GM12878 (cell line): ENCODE results near the gene TSPAN11. TPM values are rescaled to one million over a fixed set of nuclear protein-coding genes. Genes with fewer than 3 reads are reported as not detected.

Source experiments
- ATAC-seq: fragments of 200-7000 bp; cut with Tn5 transposase; 3 replicates; pipeline ENCODE4 v1.9.1; 2020; ENCODE audit warnings: mild to moderate bottlenecking, moderate library complexity
- BruUV-seq: library from RNA; stranded (reverse); fragments of 400-500 nt; replicated peaks from 2 replicates; lab custom pipeline; 2021; lab: Mats Ljungman, UMichigan
- CTCF ChIA-PET: fragments of 300-600 bp; sonication (Branson Sonifier 250); formaldehyde crosslinking; extraction: SDS; loops from one replicate; lab custom pipeline; 2021; ENCODE audit warnings: inconsistent platforms; lab: Yijun Ruan, JAX
- POLR2A ChIA-PET: fragments of 350-600 bp; formaldehyde crosslinking; extraction: SDS; loops from one replicate; lab custom pipeline; 2021; ENCODE audit warnings: inconsistent platforms; lab: Charles Lee
- RAD21 ChIA-PET: fragments of 300-600 bp; sonication (Branson Sonifier 250); formaldehyde crosslinking; loops from one replicate; lab custom pipeline; 2023; ENCODE audit warnings: antibody characterized with exemption; ENCODE audit not compliant: unreplicated experiment; lab: Charles Lee
- SMC1A ChIA-PET: fragments of 300-600 bp; sonication (Branson Sonifier 250); formaldehyde crosslinking; loops from one replicate; lab custom pipeline; 2023; ENCODE audit not compliant: unreplicated experiment, uncharacterized antibody; lab: Charles Lee
- DNase-seq: peaks from one replicate; pipeline ENCODE4 v3.0.0-alpha.2; 2011; ENCODE audit warnings: low read depth, low spot score
- FAIRE-seq: peaks from 3 replicates; lab custom pipeline; 2011; peaks lifted over from hg19 to GRCh38; lab: Jason Lieb, UNC
- H2AFZ ChIP-seq: 2 replicates; pipeline ENCODE4 v1.6.0; 2011; ENCODE audit warnings: low read depth, low read length, control low read depth; ENCODE audit not compliant: control insufficient read depth
- H3K27ac ChIP-seq: 2 replicates; pipeline ENCODE4 v1.5.1; 2011; ENCODE audit warnings: control low read depth; ENCODE audit not compliant: control insufficient read depth, insufficient read depth
- H3K27me3 ChIP-seq, 2 experiments: replicated peaks in 1 of 2; 2 replicates each; pipeline versions ENCODE4 v1.6.0 to v1.6.1; 2011; ENCODE audit warnings: low read length in 1 of 2; ENCODE audit not compliant: control insufficient read depth in 2 of 2, insufficient read depth in 2 of 2
- H3K36me3 ChIP-seq, 2 experiments: 2 replicates each; pipeline ENCODE4 v1.5.1; 2011; ENCODE audit warnings: low read length in 1 of 2; ENCODE audit not compliant: control insufficient read depth in 2 of 2, insufficient read depth in 2 of 2
- H3K4me1 ChIP-seq: 2 replicates; pipeline ENCODE4 v1.6.1; 2011; ENCODE audit warnings: mild to moderate bottlenecking, low read length, moderate library complexity, mixed read lengths; ENCODE audit not compliant: control insufficient read depth, insufficient read depth
- H3K4me2 ChIP-seq: 2 replicates; pipeline ENCODE4 v1.6.0; 2011; ENCODE audit warnings: control low read depth; ENCODE audit not compliant: control insufficient read depth, insufficient read depth
- H3K4me3 ChIP-seq: fragments of 200-600 bp; sonication (generic); 2 replicates; pipeline ENCODE4 v1.5.1; 2016
- H3K79me2 ChIP-seq: 2 replicates; pipeline ENCODE4 v1.6.0; 2011; ENCODE audit warnings: low read length; ENCODE audit not compliant: control insufficient read depth, insufficient read depth
- H3K9ac ChIP-seq: 2 replicates; pipeline ENCODE4 v1.8.0; 2011; ENCODE audit warnings: low read length, control low read depth, mixed read lengths; ENCODE audit not compliant: control insufficient read depth, insufficient read depth
- H3K9me3 ChIP-seq: replicated peaks from 3 replicates; pipeline ENCODE4 v1.5.1; 2011; ENCODE audit warnings: mild to moderate bottlenecking, low read length; ENCODE audit not compliant: control insufficient read depth, insufficient read depth
- H4K20me1 ChIP-seq: 2 replicates; pipeline ENCODE4 v1.6.0; 2011; ENCODE audit not compliant: control insufficient read depth, insufficient read depth
- BACH1 ChIP-seq: fragments of 450-650 bp; IDR thresholded peaks from 2 replicates; pipeline ENCODE4 v1.6.1; 2017; ENCODE audit warnings: mild to moderate bottlenecking, borderline replicate concordance
- BHLHE40 ChIP-seq, 2 experiments: fragments of 450-650 bp in 1 of 2; IDR thresholded peaks; 2 replicates each; pipeline ENCODE4 v1.6.1; 2011 to 2017; ENCODE audit warnings: low read depth in 2 of 2, borderline replicate concordance in 1 of 2, improper control_type of control experiment in 1 of 2, low read length in 1 of 2, mild to moderate bottlenecking in 1 of 2
- GATAD2B ChIP-seq: fragments of 450-650 bp; conservative IDR thresholded peaks from 2 replicates; pipeline ENCODE4 v1.6.1; 2017; ENCODE audit warnings: low read depth, mild to moderate bottlenecking, moderate library complexity
- HSF1 ChIP-seq: fragments of 150-350 bp; IDR thresholded peaks from 2 replicates; pipeline ENCODE4 v1.6.1; 2014; ENCODE audit warnings: mild to moderate bottlenecking, low read depth, low read length
- NFXL1 ChIP-seq: fragments of 450-650 bp; IDR thresholded peaks from 2 replicates; pipeline ENCODE4 v1.6.1; 2017; ENCODE audit warnings: antibody characterized with exemption, mild to moderate bottlenecking, borderline replicate concordance
- NR2F1 ChIP-seq: fragments of 450-650 bp; conservative IDR thresholded peaks from 2 replicates; pipeline ENCODE4 v1.6.1; 2017; ENCODE audit warnings: mild to moderate bottlenecking
- RFX5 ChIP-seq: IDR thresholded peaks from 2 replicates; pipeline ENCODE4 v1.6.1; 2011; ENCODE audit warnings: low read depth, low read length, improper control_type of control experiment
- RUNX3 ChIP-seq: IDR thresholded peaks from 2 replicates; pipeline ENCODE4 v1.6.1; 2012; ENCODE audit warnings: low read length, inconsistent platforms
- SIN3A ChIP-seq: IDR thresholded peaks from 2 replicates; pipeline ENCODE4 v1.6.1; 2012; ENCODE audit warnings: low read depth, low read length, improper control_type of control experiment
- SKIL ChIP-seq: fragments of 450-650 bp; IDR thresholded peaks from 2 replicates; pipeline ENCODE4 v1.6.1; 2017; ENCODE audit warnings: mild to moderate bottlenecking, low read depth, inconsistent platforms; ENCODE audit not compliant: poor library complexity, severe bottlenecking
- TCF12 ChIP-seq: IDR thresholded peaks from 2 replicates; pipeline ENCODE4 v1.6.1; 2011; ENCODE audit warnings: low read depth, mild to moderate bottlenecking, low read length
- YBX1 ChIP-seq: fragments of 450-650 bp; IDR thresholded peaks from 2 replicates; pipeline ENCODE4 v1.6.1; 2016; ENCODE audit warnings: antibody characterized with exemption
- YY1 ChIP-seq: IDR thresholded peaks from 2 replicates; pipeline ENCODE4 v1.6.1; 2011; ENCODE audit warnings: low read depth, mild to moderate bottlenecking, low read length
- ZBTB40 ChIP-seq: fragments of 450-650 bp; IDR thresholded peaks from 2 replicates; pipeline ENCODE4 v1.6.1; 2016; ENCODE audit warnings: mild to moderate bottlenecking, moderate library complexity, borderline replicate concordance
- ZNF24 ChIP-seq: fragments of 450-650 bp; IDR thresholded peaks from 2 replicates; pipeline ENCODE4 v1.6.1; 2017; ENCODE audit warnings: antibody characterized with exemption, mild to moderate bottlenecking
- ZNF274 ChIP-seq: IDR thresholded peaks from one replicate; pipeline ENCODE4 v1.8.0; 2011; ENCODE audit not compliant: insufficient read length, insufficient read depth
- ZZZ3 ChIP-seq: IDR thresholded peaks from 2 replicates; pipeline ENCODE4 v1.6.1; 2011; ENCODE audit warnings: low read depth; ENCODE audit not compliant: control insufficient read depth, insufficient read length
- WGBS: methylation state at CpG from one replicate; pipeline ENCODE4 v1.1.6; 2016; ENCODE audit warnings: low lambda C conversion rate; ENCODE audit not compliant: insufficient replicate concordance, insufficient coverage; ENCODE audit errors: missing lambda C conversion rate; 5-methylcytosine and 5-hydroxymethylcytosine counted together
- in situ Hi-C: fragments of 300-500 bp; cut with MboI; formaldehyde crosslinking; loops from 9 replicates; pipeline ENCODE4 v1.14.3; 2018; ENCODE audit warnings: mixed read lengths
- intact Hi-C: fragments of 100-400 bp; cut with micrococcal nuclease; formaldehyde crosslinking; loops from one replicate; pipeline ENCODE4 v1.14.2; 2022; ENCODE audit not compliant: unreplicated experiment
- polyA plus RNA-seq, 11 experiments: library from polyadenylated mRNA; depleted of rRNA in 4 of 11; unstranded in 6 of 11; stranded (reverse) in 5 of 11; fragments of >200 nt; fragmentation: Nextera tagmentation in 4 of 11; fragmentation: Illumina TruSeq in 1 of 11; extraction: Ambion mirVana in 4 of 11; extraction: Trizol in 1 of 11; gene quantifications; 1 replicate in 1 of 11; 2 replicates in 10 of 11; pipeline versions ENCODE4 v1.2.1 to v1.2.3, GENCODE V29; 2011 to 2016; ENCODE audit warnings: inconsistent platforms in 2 of 11, missing spikeins in 2 of 11, low read depth in 1 of 11
- total RNA-seq, 4 experiments: library from RNA; depleted of rRNA in 3 of 4; stranded (reverse); fragments of >200 nt in 3 of 4; fragmentation: Illumina TruSeq in 1 of 4; extraction: Trizol in 1 of 4; gene quantifications; 2 replicates each; pipeline versions ENCODE4 v1.2.1 to v1.2.3, GENCODE V29; 2013 to 2021

The TSPAN11 gene
- total and polyA plus RNA-seq, 10 of the 15 experiments (the other 5 are each of a cell fraction or from before 2014, with no cell fraction given): under 0.01 to 0.27 (median 0.04) TPM; not detected in 6

GRCh38 chr12:30996255-30996654 is 69.7 kb downstream of the TSPAN11 start:
- no peak for ATAC-seq
- intact Hi-C loops (no loop called here), in situ Hi-C loops (loop anchor here (10.0 kb wide), 1 partner anchor 151 kb away; no protein-coding TSS in a partner anchor)
- H3K9me3 ChIP-seq: no peaks in the 10 kb centered on the region
- no peak overlapping the region for H3K4me2 ChIP-seq
- POLR2A ChIA-PET: no interaction called here
- no peak for FAIRE-seq
- H2AFZ ChIP-seq: no peak overlapping the region
- no peak overlapping the region for H3K4me3 ChIP-seq
- H3K27me3 ChIP-seq: no peaks in the 10 kb centered on the region; a peak in 1 of 4 replicates
- WGBS: 56% methylated on average over 2 of the region's 2 CpGs
- H3K4me1 ChIP-seq: no peaks in the 10 kb centered on the region
- no TSS peak for BruUV-seq
- no peak overlapping the region for H3K27ac ChIP-seq
- DNase-seq: no peak
- no peaks in the 10 kb centered on the region for H3K36me3 ChIP-seq
- CTCF ChIA-PET: interaction anchor here (1.2 to 1.5 kb wide), 3 partner anchors 9 to 16 kb away, joined by 3 to 4 read pairs (median 3); no protein-coding TSS in a partner anchor
- H4K20me1 ChIP-seq: no peaks in the 10 kb centered on the region
- RAD21 ChIA-PET: interaction anchor here (0.9 kb wide), 1 partner anchor 10 kb away, joined by 3 read pairs; no protein-coding TSS in a partner anchor
- TF ChIP-seq GATAD2B (no peak), ZBTB40 (no peak), NFXL1 (no peak), RFX5 (no peak), SKIL (no peak), ZNF24 (no peak), SIN3A (no peak), ZNF274 (no peak), RUNX3 (no peak), YBX1 (no peak), TCF12 (no peak), NR2F1 (no peak), YY1 (no peak), ZZZ3 (no peak), HSF1 (no peak), BHLHE40 (IDR thresholded peaks at IDR 0.05; ENCODE audit: borderline replicate concordance in 1 of 2, low read depth in 2 of 2, low read length in 1 of 2) (no peak), BACH1 (no peak)
- H3K79me2 ChIP-seq: no peaks in the 10 kb centered on the region
- H3K9ac ChIP-seq: no peak overlapping the region
- SMC1A ChIA-PET: no interaction called here
